ENCODE data around the gene PRICKLE1. TPM values are rescaled to one million over a fixed set of nuclear protein-coding genes. Genes with fewer than 3 reads are reported as not detected.

PRICKLE1 gene
- total RNA-seq, 1 experiment from 2014 or later, result 20.1 TPM

GRCh38 chr12:42490261-42490842 lies 99.2 kb downstream of the PRICKLE1 start:
- DNase-seq (ENCODE audit: low read depth, low spot score), result no peak
- Histone ChIP-seq H3K4me1 (ENCODE audit: control insufficient read depth, insufficient read depth, low read length) (no peaks in the 10 kb centered on the region), H3K4me3 (ENCODE audit: low read depth in 2 of 2, low read length in 2 of 2) (no peak overlapping the region), H3K27ac (ENCODE audit: low read length) (no peak overlapping the region), H3K9me3 (ENCODE audit: control insufficient read depth, insufficient read depth, low read depth, low read length) (no peaks in the 10 kb centered on the region), H3K27me3 (ENCODE audit: control insufficient read depth, insufficient read depth, low read length) (peaks cover 5% of the 10 kb centered on the region; the same call in 1 of the 2 replicates), H3K36me3 (ENCODE audit: control insufficient read depth, insufficient read depth, low read length) (no peaks in the 10 kb centered on the region)
- in situ Hi-C loops (cut with HindIII; ENCODE audit: low pct_unique_long_range_greater_than_20kb, low sequenced_read_pairs), result no loop called here
- ChIA-PET CTCF (no interaction called here), POLR2A (interaction anchor here (0.6 kb wide), 2 partner anchors 186 to 373 kb away, joined by 3 to 4 read pairs; no protein-coding TSS in a partner anchor)
- intact Hi-C loops (cut with micrococcal nuclease; ENCODE audit: unreplicated experiment), result no loop called here
- no peak for ATAC-seq
- TF ChIP-seq, protein P1, sequence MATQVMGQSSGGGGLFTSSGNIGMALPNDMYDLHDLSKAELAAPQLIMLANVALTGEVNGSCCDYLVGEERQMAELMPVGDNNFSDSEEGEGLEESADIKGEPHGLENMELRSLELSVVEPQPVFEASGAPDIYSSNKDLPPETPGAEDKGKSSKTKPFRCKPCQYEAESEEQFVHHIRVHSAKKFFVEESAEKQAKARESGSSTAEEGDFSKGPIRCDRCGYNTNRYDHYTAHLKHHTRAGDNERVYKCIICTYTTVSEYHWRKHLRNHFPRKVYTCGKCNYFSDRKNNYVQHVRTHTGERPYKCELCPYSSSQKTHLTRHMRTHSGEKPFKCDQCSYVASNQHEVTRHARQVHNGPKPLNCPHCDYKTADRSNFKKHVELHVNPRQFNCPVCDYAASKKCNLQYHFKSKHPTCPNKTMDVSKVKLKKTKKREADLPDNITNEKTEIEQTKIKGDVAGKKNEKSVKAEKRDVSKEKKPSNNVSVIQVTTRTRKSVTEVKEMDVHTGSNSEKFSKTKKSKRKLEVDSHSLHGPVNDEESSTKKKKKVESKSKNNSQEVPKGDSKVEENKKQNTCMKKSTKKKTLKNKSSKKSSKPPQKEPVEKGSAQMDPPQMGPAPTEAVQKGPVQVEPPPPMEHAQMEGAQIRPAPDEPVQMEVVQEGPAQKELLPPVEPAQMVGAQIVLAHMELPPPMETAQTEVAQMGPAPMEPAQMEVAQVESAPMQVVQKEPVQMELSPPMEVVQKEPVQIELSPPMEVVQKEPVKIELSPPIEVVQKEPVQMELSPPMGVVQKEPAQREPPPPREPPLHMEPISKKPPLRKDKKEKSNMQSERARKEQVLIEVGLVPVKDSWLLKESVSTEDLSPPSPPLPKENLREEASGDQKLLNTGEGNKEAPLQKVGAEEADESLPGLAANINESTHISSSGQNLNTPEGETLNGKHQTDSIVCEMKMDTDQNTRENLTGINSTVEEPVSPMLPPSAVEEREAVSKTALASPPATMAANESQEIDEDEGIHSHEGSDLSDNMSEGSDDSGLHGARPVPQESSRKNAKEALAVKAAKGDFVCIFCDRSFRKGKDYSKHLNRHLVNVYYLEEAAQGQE (IDR thresholded peaks at IDR 0.05; ENCODE audit: insufficient read depth in 1 of 2, low read depth in 2 of 2, low read length in 1 of 2), result no peak
- no peak for TF ChIP-seq CTCF (IDR thresholded peaks at IDR 0.05)
- no peak for TF ChIP-seq POLR2AphosphoS5 (IDR thresholded peaks at IDR 0.05; ENCODE audit: low read depth, low read length)
- TF ChIP-seq SIN3A (IDR thresholded peaks at IDR 0.05; ENCODE audit: borderline replicate concordance, insufficient read depth, low read depth, low read length), result no peak
- no peak for TF ChIP-seq TCF7L2 (IDR thresholded peaks at IDR 0.05; ENCODE audit: low read depth, low read length)
- no TSS peak for BruUV-seq (replicated peaks)

GRCh38 chr12:42486407-42486806 lies 103.1 kb downstream of the PRICKLE1 start:
- no TSS peak for BruUV-seq (replicated peaks)
- DNase-seq (ENCODE audit: low read depth, low spot score), result no peak
- H3K27ac ChIP-seq (ENCODE audit: low read length), result no peak overlapping the region
- H3K9me3 ChIP-seq (ENCODE audit: control insufficient read depth, insufficient read depth, low read depth, low read length), result no peaks in the 10 kb centered on the region
- ATAC-seq, result no peak
- peaks cover 16% of the 10 kb centered on the region for H3K27me3 ChIP-seq (ENCODE audit: control insufficient read depth, insufficient read depth, low read length)
- no peak overlapping the region for H3K4me3 ChIP-seq (ENCODE audit: low read depth in 2 of 2, low read length in 2 of 2)
- H3K36me3 ChIP-seq (ENCODE audit: control insufficient read depth, insufficient read depth, low read length), result no peaks in the 10 kb centered on the region
- intact Hi-C loops (cut with micrococcal nuclease; ENCODE audit: unreplicated experiment), result no loop called here
- ChIA-PET CTCF (no interaction called here), POLR2A (no interaction called here)
- no peak for TF ChIP-seq SIN3A (IDR thresholded peaks at IDR 0.05; ENCODE audit: borderline replicate concordance, insufficient read depth, low read depth, low read length)
- in situ Hi-C loops (cut with HindIII; ENCODE audit: low pct_unique_long_range_greater_than_20kb, low sequenced_read_pairs), result no loop called here
- H3K4me1 ChIP-seq (ENCODE audit: control insufficient read depth, insufficient read depth, low read length), result peaks cover 12% of the 10 kb centered on the region; the same call in 1 of the 2 replicates

DNA sequence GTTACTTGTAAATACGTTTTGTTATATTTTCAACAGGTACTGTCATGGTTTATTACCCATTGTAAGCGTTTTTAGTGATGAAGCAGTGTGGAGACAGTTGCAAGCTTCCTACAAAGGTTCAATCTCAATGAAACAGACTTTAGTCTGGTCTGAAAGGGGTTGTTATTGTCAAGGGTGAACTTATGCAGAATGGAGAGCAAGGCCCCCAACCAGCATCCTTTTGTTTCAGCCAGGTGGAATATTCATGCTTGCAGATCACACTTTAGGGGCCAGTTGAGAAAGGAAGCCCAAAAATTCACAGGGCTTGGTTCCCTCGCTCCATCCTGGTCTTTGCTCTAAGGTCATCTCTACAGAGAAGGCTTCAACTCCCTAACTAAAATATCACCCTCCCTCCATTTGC lies 103.7 kb downstream of the PRICKLE1 start:
- Histone ChIP-seq H3K27ac (ENCODE audit: low read length) (no peak overlapping the region), H3K4me1 (ENCODE audit: control insufficient read depth, insufficient read depth, low read length) (peaks cover 15% of the 10 kb centered on the region; the same call in 1 of the 2 replicates), H3K36me3 (ENCODE audit: control insufficient read depth, insufficient read depth, low read length) (no peaks in the 10 kb centered on the region), H3K27me3 (ENCODE audit: control insufficient read depth, insufficient read depth, low read length) (peaks cover 16% of the 10 kb centered on the region), H3K9me3 (ENCODE audit: control insufficient read depth, insufficient read depth, low read depth, low read length) (no peaks in the 10 kb centered on the region), H3K4me3 (ENCODE audit: low read depth in 2 of 2, low read length in 2 of 2) (no peak overlapping the region)
- no TSS peak for BruUV-seq (replicated peaks)
- in situ Hi-C loops (cut with HindIII; ENCODE audit: low pct_unique_long_range_greater_than_20kb, low sequenced_read_pairs), result no loop called here
- ATAC-seq (no peak), DNase-seq (ENCODE audit: low read depth, low spot score) (no peak)
- POLR2A ChIA-PET, result no interaction called here
- CTCF ChIA-PET, result no interaction called here
- TF ChIP-seq, protein P1 (IDR thresholded peaks at IDR 0.05; ENCODE audit: insufficient read depth in 1 of 2, low read depth in 2 of 2, low read length in 1 of 2), result no peak
- TF ChIP-seq CTCF (IDR thresholded peaks at IDR 0.05) (no peak), TCF7L2 (IDR thresholded peaks at IDR 0.05; ENCODE audit: low read depth, low read length) (no peak), POLR2AphosphoS5 (IDR thresholded peaks at IDR 0.05; ENCODE audit: low read depth, low read length) (no peak), SIN3A (IDR thresholded peaks at IDR 0.05; ENCODE audit: borderline replicate concordance, insufficient read depth, low read depth, low read length) (no peak)
- intact Hi-C loops (cut with micrococcal nuclease; ENCODE audit: unreplicated experiment), result loop anchor here (2.0 kb wide), 1 partner anchor 83 kb away; no protein-coding TSS in a partner anchor
